NCI-H1092 treated with DMSO at 0.1 percent for 48 hours (cell line): ENCODE measurements around the gene FERMT2.
"Not testable (repeated sequence)": the region's sequence is repeated elsewhere in the genome, so short reads cannot be mapped to it uniquely, and the experiment has no call there.

Source experiments
- DNase-seq: peaks from one replicate; lab custom pipeline; 2025; lab: John Stamatoyannopoulos, UW

Gene FERMT2

GRCh38 chr14:52900731-52901130 is 50.1 kb downstream of the FERMT2 start:
- no peak for DNase-seq

DNA sequence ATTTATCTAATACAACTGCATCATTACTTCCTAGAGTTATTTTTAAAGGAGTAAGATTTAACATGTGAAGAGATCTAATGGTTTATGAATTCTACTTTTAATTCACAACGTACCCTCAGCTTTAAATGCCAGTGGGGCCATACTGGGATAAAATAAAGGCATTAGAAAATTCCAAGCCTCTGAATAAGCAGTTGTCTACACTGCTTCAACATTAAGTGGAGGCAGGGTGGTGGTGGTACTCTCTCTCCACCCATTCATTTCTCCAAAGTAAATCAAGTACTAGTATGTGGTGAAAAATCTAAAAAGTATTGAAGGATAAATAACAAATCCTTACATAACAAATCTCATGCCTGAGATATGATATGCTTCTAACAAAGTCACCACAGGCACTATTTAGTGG is 52.4 kb downstream of the FERMT2 start:
- DNase-seq = no peak

GRCh38 chr14:52895000-52895399 is 55.9 kb downstream of the FERMT2 start:
- DNase-seq = no peak

DNA sequence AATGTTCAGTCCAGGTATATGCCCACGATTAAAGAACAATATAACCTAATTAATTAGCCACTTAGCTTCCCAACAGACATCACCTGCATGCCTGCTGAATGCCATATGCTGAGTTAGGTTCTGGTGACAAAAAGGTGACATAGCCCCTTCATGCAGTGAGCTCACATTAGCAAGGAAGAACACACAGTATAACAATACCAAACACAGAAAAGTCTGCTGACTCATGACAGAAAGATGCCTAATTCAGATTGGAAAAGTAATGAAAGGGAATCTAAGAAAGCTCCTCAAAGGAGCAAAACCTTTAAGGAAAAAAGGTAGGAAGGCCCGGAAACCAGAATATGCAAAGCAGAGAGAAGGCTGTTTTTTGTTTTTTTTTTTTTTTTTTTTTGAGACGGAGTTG is 59.0 kb downstream of the FERMT2 start:
- DNase-seq = no peak

- DNase-seq = no peak
Measured at GRCh38 chr14:52888839-52889838, 61.7 kb downstream of the FERMT2 start.

GRCh38 chr14:52888159-52888558 is 62.7 kb downstream of the FERMT2 start:
- DNase-seq = no peak

GRCh38 chr14:52885230-52885629 is 65.6 kb downstream of the FERMT2 start:
- DNase-seq = no peak

DNA sequence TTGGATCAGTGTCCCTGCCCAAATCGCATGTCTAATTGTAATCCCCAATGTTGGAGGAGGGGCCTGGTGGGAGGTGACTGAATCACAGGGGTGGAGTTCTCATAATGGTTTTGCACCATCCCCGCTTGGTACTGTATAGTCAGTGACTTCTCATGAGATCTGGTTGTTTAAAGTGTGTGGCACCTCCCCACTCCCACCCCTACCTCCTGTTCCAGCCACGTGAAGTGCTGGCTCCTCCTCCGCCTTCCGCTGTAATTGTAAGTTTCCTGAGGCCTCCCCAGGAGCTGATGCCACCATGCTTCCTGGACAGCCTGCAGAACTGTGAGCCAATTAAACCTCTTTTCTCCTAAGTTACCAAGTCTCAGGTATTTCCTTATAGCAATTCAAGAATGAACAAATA is 67.2 kb downstream of the FERMT2 start:
- no peak for DNase-seq

DNA sequence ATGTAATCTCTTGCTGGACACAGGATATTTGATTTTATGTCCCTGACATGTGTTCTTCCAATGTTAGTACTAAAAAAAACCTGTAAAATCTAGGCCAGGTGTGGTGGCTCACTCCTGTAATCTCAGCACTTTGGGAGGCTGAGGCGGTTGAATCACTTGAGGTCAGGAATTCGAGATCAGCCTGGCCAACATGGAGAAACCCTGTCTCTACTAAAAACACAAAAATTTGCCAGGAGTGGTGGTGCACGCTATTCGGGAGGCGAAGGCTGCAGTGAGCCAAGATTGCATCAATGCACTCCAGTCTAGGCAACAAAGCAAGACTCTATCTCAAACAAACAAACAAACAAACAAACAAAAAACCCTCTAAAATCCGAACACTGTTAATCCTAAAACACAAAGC is 68.0 kb downstream of the FERMT2 start:
- no peak for DNase-seq

- DNase-seq = no peak
Measured at GRCh38 chr14:52879958-52880357, 70.9 kb downstream of the FERMT2 start.

DNA sequence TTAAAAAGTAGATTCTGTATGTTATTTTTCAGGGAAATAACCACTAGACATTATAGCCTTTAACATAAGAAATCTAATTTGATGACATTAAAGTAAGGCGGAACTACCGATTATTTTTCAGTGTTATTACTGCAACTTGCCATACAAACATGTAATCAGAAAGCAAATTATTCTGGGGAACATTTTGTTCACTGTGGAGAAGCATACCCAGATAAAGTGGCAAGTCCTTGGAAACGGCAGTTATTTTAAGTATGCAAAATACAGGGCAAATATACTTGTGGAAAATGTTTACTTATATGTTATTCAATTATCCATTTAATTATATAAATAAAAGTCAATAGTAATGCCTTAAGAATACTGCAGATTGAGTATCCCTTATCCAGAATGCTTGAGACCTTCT is 71.9 kb downstream of the FERMT2 start:
- DNase-seq = no peak

DNA sequence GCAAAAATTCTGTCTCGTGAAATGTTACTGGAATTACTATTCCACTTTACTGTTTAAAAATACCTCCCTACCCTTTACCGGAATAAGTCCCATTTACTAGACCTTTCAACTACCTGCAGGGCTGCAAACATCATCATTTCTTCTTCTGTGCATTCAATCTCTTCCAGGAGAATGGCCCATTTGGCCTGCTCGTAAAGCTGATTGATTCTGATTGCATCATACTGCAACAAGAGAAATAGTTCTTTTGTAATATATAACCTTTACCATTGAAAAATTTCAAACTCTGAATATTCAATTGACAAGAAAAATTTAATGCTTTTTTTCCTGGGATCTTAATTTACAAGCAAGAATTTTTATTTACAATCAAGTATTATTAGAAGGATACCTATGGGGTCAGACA is 72.4 kb downstream of the FERMT2 start:
- DNase-seq = no peak

DNA sequence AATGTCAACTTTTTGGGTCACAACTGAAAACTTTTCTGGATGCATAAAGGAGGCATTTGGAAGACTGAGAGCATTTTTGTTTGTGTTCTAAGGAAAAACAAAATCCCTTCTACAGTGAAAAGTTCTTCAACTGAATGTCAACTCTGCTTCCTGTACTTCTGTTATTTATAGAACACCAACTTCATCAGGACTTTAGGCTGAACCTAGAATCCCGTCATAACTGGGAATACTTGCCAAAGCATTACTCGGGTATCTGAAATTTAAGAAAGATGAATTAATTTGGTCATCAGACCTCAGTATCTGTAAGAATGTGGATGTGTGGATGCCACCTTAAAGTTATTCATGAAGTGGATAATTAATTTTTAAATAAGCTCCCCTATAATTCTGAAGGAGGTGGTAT is 73.2 kb downstream of the FERMT2 start:
- DNase-seq = no peak

GRCh38 chr14:52876806-52877205 is 74.0 kb downstream of the FERMT2 start:
- no peak for DNase-seq

GRCh38 chr14:52876311-52876710 is 74.5 kb downstream of the FERMT2 start:
- DNase-seq = no peak

- DNase-seq = no peak
Measured at GRCh38 chr14:52875707-52876106, 75.1 kb downstream of the FERMT2 start.

- DNase-seq = no peak
Measured at GRCh38 chr14:52874389-52874788, 76.5 kb downstream of the FERMT2 start.

GRCh38 chr14:52873694-52874093 is 77.2 kb downstream of the FERMT2 start:
- no peak for DNase-seq

DNA sequence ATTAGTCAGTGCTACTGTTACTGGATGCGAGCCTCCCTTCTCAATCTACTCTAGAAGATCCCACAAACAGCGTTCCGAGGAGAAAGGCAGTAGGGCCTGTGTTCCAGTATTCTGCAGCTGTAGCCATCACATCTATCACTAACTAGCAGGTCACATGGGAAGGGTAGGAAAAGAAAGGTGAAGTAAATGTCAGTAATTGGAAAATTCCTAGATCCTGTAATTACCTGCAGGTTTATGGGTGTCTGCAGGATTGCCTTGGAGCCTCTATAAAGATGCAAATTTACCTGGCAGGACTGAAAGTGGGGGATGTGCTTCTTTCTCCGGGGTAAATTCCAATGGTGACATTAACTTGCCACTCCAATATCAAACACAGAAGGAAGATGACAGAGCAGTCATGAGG is 77.8 kb downstream of the FERMT2 start:
- DNase-seq = no peak

DNA sequence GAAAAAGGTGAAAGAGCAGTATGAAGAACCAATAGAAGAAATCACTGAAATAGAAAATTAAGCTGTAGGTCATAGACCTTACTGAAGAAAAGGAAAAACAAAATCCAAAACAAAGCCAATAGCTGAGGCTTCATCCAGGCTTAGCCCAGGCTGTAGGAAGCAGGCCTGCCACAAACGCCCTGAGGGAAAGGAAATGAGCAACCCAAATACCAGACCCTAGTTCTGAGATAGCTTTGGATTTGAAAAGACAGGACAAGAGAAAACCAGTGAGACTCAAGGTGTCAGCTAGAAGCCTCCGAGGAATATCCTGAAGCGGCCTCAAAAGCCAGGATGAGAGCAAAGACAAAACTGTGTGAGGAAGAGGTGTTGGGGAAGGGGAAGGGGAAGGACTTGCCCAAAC is 79.2 kb downstream of the FERMT2 start:
- DNase-seq = no peak

GRCh38 chr14:52868911-52869618 is 81.8 kb downstream of the FERMT2 start:
- DNase-seq = no peak

DNA sequence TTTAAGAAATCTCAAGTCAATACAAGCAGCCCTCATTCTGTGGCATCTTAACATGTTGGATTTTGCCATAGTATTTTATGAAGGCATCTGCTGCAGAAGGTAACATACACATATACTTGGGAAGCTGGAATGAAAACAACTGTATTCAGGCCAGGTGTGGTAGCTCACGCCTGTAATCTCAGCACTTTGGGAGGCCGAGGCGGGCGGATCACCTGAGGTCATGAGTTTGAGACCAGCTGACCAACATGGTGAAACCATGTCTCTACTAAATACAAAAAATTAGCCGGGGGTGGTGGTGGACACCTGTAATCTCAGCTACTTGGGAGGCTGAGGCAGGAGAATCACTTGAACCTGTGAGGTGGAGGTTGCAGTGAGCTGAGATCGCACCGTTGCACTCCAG is 86.0 kb downstream of the FERMT2 start:
- not testable (repeated sequence) for DNase-seq

GRCh38 chr14:52863334-52863700 is 87.5 kb downstream of the FERMT2 start:
- no peak for DNase-seq
